ENCODE measurements around the gene RPS23.

RPS23 gene

GRCh38 chr5:82234885-82235284 lies 43.3 kb downstream of the RPS23 start:
- DNase-seq, result no peak

GRCh38 chr5:82225525-82226172 lies 52.5 kb downstream of the RPS23 start:
- peak; percentile 77 for DNase-seq
